Measurements from ENCODE around the gene CACNA1I.

DNA sequence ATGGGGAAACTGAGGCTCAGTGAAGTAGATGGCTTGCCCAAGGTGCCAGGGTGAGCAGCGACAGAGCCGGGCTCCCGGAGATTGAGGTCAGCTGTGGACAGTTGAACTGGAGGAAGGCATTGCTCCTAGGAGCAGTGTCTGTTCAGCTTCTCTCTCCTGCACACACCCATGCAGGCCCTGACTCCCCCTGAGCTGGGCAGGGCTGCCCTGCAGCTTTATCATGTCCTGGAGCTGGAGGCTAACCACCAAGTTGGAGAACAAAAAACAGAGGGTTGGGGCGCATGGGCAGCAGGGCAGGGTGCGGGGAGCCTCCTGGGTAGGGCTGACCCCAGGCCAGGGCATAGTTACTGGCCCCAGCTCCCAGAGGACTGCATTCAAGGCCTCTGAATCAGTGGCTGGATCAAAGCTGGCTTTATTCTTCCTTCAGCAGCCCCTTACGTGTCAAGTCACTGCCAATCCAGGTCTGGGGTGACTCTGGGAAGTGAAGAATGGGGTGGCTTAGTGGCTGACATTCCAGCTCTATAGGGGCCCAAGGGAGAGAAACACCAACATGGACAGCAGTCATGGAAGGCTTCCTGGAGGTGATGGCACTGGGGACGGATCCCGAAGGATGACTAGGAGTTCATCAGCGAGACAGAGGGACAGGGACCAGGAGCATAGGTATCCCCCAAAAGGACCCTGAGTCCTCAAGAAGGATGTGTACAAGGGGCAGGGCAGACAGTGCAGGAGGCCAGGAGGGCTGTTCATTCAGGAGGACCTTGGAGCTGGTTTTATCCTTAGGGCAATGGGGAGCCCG lies 83.8 kb downstream of the CACNA1I start:
- TF ChIP-seq EZH2 (IDR thresholded peaks at IDR 0.05): no peak
- TF ChIP-seq POLR2AphosphoS5 (IDR thresholded peaks at IDR 0.05; ENCODE audit: borderline replicate concordance, low read depth, low read length): no peak

Measured in SK-N-MC (cell line).